Kidney (tissue), 14 donors: Measurements from ENCODE around the gene OR52E1. TPM values are rescaled to one million over a fixed set of nuclear protein-coding genes. Genes with fewer than 3 reads are reported as not detected.

Experiments
- DNase-seq, 5 donors: peaks; one replicate each; pipeline ENCODE4 v3.0.0-alpha.2; 2013 to 2020
- FAIRE-seq: peaks from 2 replicates; lab custom pipeline; 2012; peaks lifted over from hg19 to GRCh38; lab: Jason Lieb, UNC
- H3K27ac ChIP-seq, 2 donors: one replicate each; pipeline ENCODE4 v1.7.0; 2013; ENCODE audit warnings: low read depth in 2 of 2, low read length in 2 of 2, inconsistent platforms in 1 of 2
- H3K27me3 ChIP-seq: one replicate; pipeline ENCODE4 v1.7.1; 2013; ENCODE audit warnings: low read length, inconsistent platforms; ENCODE audit not compliant: control insufficient read depth, insufficient read depth
- H3K36me3 ChIP-seq, 3 donors: one replicate each; pipeline versions ENCODE4 v1.7.0 to v1.7.1; 2013; ENCODE audit warnings: low read length in 3 of 3, control low read depth in 1 of 3, inconsistent platforms in 1 of 3; ENCODE audit not compliant: insufficient read depth in 3 of 3, control insufficient read depth in 2 of 3
- H3K4me1 ChIP-seq, 3 donors: one replicate each; pipeline versions ENCODE4 v1.7.0 to v1.7.1; 2013; ENCODE audit warnings: low read length in 3 of 3, inconsistent platforms in 1 of 3, low read depth in 1 of 3; ENCODE audit not compliant: control insufficient read depth in 2 of 3, insufficient read depth in 2 of 3
- H3K4me3 ChIP-seq, 3 donors: one replicate each; pipeline versions ENCODE4 v1.7.0 to v1.8.1; 2013; ENCODE audit warnings: low read length in 3 of 3, control low read depth in 1 of 3, inconsistent platforms in 1 of 3
- H3K9ac ChIP-seq, 3 donors: one replicate each; pipeline versions ENCODE4 v1.7.0 to v1.7.1; 2013; ENCODE audit warnings: low read length in 3 of 3, control low read depth in 1 of 3, inconsistent platforms in 1 of 3
- H3K9me3 ChIP-seq, 3 donors: one replicate each; pipeline versions ENCODE4 v1.7.0 to v1.7.1; 2013; ENCODE audit warnings: low read length in 3 of 3, control low read depth in 1 of 3, inconsistent platforms in 1 of 3; ENCODE audit not compliant: control insufficient read depth in 2 of 3, insufficient read depth in 1 of 3
- intact Hi-C: fragments of 100-400 bp; cut with DNase I; formaldehyde crosslinking; loops from one replicate; pipeline ENCODE4 v1.11.1; 2022
- polyA plus RNA-seq: library from polyadenylated mRNA; stranded (reverse); fragments of 350-450 nt; fragmentation: Illumina TruSeq; extraction: RNeasy Lipid Tissue Mini Kit (QIAGEN cat#74804); gene quantifications from one replicate; pipeline ENCODE4 v1.2.3, GENCODE V29; 2014; ENCODE audit warnings: low read depth, low replicate concordance; ENCODE audit not compliant: insufficient read depth
- total RNA-seq: library from RNA; stranded (reverse); fragmentation: NEBNext Ultra II Directional; extraction: Animal tissue kit (Norgen Biotek cat#: 25700); gene quantifications from one replicate; pipeline ENCODE4 v1.2.1, GENCODE V29; 2021
- TF ChIP-seq, protein P1 (sequence below): IDR thresholded peaks from 3 replicates; pipeline ENCODE4 v1.5.1; 2012; ENCODE audit warnings: mild to moderate bottlenecking, moderate library complexity, borderline replicate concordance; ENCODE audit not compliant: insufficient read depth; ENCODE audit errors: extremely low read depth
- donor health status: control.
- donor health status: control.
- donor health status: control.
- donor health status: control.
- donor health status: control.
- donor health status: DM: yes; HTN: yes; CAD: no.
- donor health status: Normal renal cell carcinoma (clear cell type).

Gene OR52E1
- total and polyA plus RNA-seq, 2 donors from 2014 or later: not detected

DNA sequence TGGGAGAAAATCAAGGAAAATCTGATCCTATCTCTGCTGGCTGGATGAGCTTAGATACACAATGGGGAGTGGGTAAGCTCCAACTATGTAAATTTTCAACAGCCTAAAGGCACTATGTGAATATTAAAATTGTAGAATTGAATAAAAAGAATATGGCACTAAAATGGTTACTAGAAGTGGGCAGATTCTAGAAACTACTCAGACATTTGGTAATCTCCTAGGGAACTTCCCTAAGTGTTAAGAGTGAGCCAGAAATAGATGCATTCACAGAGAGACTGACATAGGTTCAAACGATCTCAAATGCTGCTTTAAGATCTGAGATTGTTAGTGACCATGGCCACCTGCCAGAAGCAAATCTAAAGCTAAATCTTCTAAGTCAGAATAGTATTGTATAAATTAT, 4.3 kb upstream of the OR52E1 start:
- no peak overlapping the region for H3K27ac ChIP-seq
- no peaks in the 10 kb centered on the region for H3K4me1 ChIP-seq
- no peaks in the 10 kb centered on the region for H3K27me3 ChIP-seq
- H3K9me3 ChIP-seq: no peaks in the 10 kb centered on the region
- H3K4me3 ChIP-seq: no peak overlapping the region
- no peak for FAIRE-seq
- no peak overlapping the region for H3K9ac ChIP-seq
- intact Hi-C loops: no loop called here
- no peak for DNase-seq
- TF ChIP-seq, protein P1, sequence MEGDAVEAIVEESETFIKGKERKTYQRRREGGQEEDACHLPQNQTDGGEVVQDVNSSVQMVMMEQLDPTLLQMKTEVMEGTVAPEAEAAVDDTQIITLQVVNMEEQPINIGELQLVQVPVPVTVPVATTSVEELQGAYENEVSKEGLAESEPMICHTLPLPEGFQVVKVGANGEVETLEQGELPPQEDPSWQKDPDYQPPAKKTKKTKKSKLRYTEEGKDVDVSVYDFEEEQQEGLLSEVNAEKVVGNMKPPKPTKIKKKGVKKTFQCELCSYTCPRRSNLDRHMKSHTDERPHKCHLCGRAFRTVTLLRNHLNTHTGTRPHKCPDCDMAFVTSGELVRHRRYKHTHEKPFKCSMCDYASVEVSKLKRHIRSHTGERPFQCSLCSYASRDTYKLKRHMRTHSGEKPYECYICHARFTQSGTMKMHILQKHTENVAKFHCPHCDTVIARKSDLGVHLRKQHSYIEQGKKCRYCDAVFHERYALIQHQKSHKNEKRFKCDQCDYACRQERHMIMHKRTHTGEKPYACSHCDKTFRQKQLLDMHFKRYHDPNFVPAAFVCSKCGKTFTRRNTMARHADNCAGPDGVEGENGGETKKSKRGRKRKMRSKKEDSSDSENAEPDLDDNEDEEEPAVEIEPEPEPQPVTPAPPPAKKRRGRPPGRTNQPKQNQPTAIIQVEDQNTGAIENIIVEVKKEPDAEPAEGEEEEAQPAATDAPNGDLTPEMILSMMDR: no peak
- no peaks in the 10 kb centered on the region for H3K36me3 ChIP-seq

DNA sequence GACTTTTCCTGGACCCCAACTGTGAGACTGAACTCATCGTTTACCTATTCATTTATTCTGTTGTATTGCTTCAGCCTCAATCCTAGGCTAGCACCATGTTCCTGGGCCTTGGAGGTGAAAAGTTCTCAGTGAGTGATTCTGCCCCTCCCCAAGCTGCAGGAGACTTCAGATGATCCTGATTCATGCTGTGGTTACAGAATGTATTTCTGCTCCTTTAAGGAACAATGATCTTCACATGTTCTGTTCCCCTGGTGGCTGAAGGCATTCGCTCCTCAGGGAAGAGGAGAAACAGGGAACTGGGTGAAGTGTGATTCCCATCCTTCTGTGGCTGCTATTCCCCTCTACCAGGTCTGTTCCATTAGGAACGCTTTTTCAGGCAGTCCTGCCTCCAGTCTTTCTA, 2.4 kb downstream of the OR52E1 start:
- Histone ChIP-seq H3K9me3 (no peaks in the 10 kb centered on the region), H3K27ac (no peak overlapping the region), H3K36me3 (no peaks in the 10 kb centered on the region), H3K4me3 (no peak overlapping the region), H3K9ac (no peak overlapping the region), H3K4me1 (no peaks in the 10 kb centered on the region), H3K27me3 (no peaks in the 10 kb centered on the region)
- DNase-seq: no peak
- FAIRE-seq: no peak
- intact Hi-C loops: no loop called here
- TF ChIP-seq, protein P1: no peak

DNA sequence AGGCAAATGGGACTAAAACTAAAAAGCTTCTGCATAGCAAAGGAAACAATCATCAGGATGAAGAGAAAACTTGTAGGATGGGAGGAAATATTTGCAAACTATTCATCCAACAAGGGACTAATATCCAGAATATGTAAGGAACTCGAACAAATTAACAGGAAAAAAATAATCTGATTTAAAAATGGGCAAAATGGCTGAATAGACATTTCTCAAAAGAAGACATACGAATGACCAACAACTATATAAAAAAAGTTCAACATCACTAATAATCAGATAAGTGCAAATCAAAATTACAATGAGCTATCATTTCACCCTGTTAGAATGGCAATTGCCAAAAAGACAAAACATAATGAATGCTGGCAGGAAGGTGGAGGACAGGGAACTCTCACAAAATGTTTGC, 12.0 kb downstream of the OR52E1 start:
- intact Hi-C loops: no loop called here

More for the DNA sequence above, 12.0 kb downstream of the OR52E1 start:
- FAIRE-seq: no peak
- H3K27ac ChIP-seq: no peak overlapping the region
- no peaks in the 10 kb centered on the region for H3K36me3 ChIP-seq
- H3K4me1 ChIP-seq: no peaks in the 10 kb centered on the region
- H3K9me3 ChIP-seq: no peaks in the 10 kb centered on the region
- no peak for DNase-seq
- no peak overlapping the region for H3K9ac ChIP-seq
- TF ChIP-seq, protein P1: no peak
- no peak overlapping the region for H3K4me3 ChIP-seq
- H3K27me3 ChIP-seq: no peaks in the 10 kb centered on the region
